GM12878 (cell line): ENCODE results near the gene MST1R. TPM values are rescaled to one million over a fixed set of nuclear protein-coding genes. Genes with fewer than 3 reads are reported as not detected.

Source experiments
- ATAC-seq: fragments of 200-7000 bp; cut with Tn5 transposase; 3 replicates; pipeline ENCODE4 v1.9.1; 2020; ENCODE audit warnings: mild to moderate bottlenecking, moderate library complexity
- BruUV-seq: library from RNA; stranded (reverse); fragments of 400-500 nt; replicated peaks from 2 replicates; lab custom pipeline; 2021; lab: Mats Ljungman, UMichigan
- CTCF ChIA-PET: fragments of 300-600 bp; sonication (Branson Sonifier 250); formaldehyde crosslinking; extraction: SDS; loops from one replicate; lab custom pipeline; 2021; ENCODE audit warnings: inconsistent platforms; lab: Yijun Ruan, JAX
- POLR2A ChIA-PET: fragments of 350-600 bp; formaldehyde crosslinking; extraction: SDS; loops from one replicate; lab custom pipeline; 2021; ENCODE audit warnings: inconsistent platforms; lab: Charles Lee
- RAD21 ChIA-PET: fragments of 300-600 bp; sonication (Branson Sonifier 250); formaldehyde crosslinking; loops from one replicate; lab custom pipeline; 2023; ENCODE audit warnings: antibody characterized with exemption; ENCODE audit not compliant: unreplicated experiment; lab: Charles Lee
- SMC1A ChIA-PET: fragments of 300-600 bp; sonication (Branson Sonifier 250); formaldehyde crosslinking; loops from one replicate; lab custom pipeline; 2023; ENCODE audit not compliant: unreplicated experiment, uncharacterized antibody; lab: Charles Lee
- DNase-seq: peaks from one replicate; pipeline ENCODE4 v3.0.0-alpha.2; 2011; ENCODE audit warnings: low read depth, low spot score
- FAIRE-seq: peaks from 3 replicates; lab custom pipeline; 2011; peaks lifted over from hg19 to GRCh38; lab: Jason Lieb, UNC
- H2AFZ ChIP-seq: 2 replicates; pipeline ENCODE4 v1.6.0; 2011; ENCODE audit warnings: low read depth, low read length, control low read depth; ENCODE audit not compliant: control insufficient read depth
- H3K27ac ChIP-seq: 2 replicates; pipeline ENCODE4 v1.5.1; 2011; ENCODE audit warnings: control low read depth; ENCODE audit not compliant: control insufficient read depth, insufficient read depth
- H3K27me3 ChIP-seq, 2 experiments: replicated peaks in 1 of 2; 2 replicates each; pipeline versions ENCODE4 v1.6.0 to v1.6.1; 2011; ENCODE audit warnings: low read length in 1 of 2; ENCODE audit not compliant: control insufficient read depth in 2 of 2, insufficient read depth in 2 of 2
- H3K36me3 ChIP-seq, 2 experiments: 2 replicates each; pipeline ENCODE4 v1.5.1; 2011; ENCODE audit warnings: low read length in 1 of 2; ENCODE audit not compliant: control insufficient read depth in 2 of 2, insufficient read depth in 2 of 2
- H3K4me1 ChIP-seq: 2 replicates; pipeline ENCODE4 v1.6.1; 2011; ENCODE audit warnings: mild to moderate bottlenecking, low read length, moderate library complexity, mixed read lengths; ENCODE audit not compliant: control insufficient read depth, insufficient read depth
- H3K4me2 ChIP-seq: 2 replicates; pipeline ENCODE4 v1.6.0; 2011; ENCODE audit warnings: control low read depth; ENCODE audit not compliant: control insufficient read depth, insufficient read depth
- H3K4me3 ChIP-seq: fragments of 200-600 bp; sonication (generic); 2 replicates; pipeline ENCODE4 v1.5.1; 2016
- H3K79me2 ChIP-seq: 2 replicates; pipeline ENCODE4 v1.6.0; 2011; ENCODE audit warnings: low read length; ENCODE audit not compliant: control insufficient read depth, insufficient read depth
- H3K9ac ChIP-seq: 2 replicates; pipeline ENCODE4 v1.8.0; 2011; ENCODE audit warnings: low read length, control low read depth, mixed read lengths; ENCODE audit not compliant: control insufficient read depth, insufficient read depth
- H3K9me3 ChIP-seq: replicated peaks from 3 replicates; pipeline ENCODE4 v1.5.1; 2011; ENCODE audit warnings: mild to moderate bottlenecking, low read length; ENCODE audit not compliant: control insufficient read depth, insufficient read depth
- H4K20me1 ChIP-seq: 2 replicates; pipeline ENCODE4 v1.6.0; 2011; ENCODE audit not compliant: control insufficient read depth, insufficient read depth
- ATF7 ChIP-seq: fragments of 450-650 bp; IDR thresholded peaks from 2 replicates; pipeline ENCODE4 v1.6.1; 2016; ENCODE audit warnings: low read depth, mild to moderate bottlenecking
- BHLHE40 ChIP-seq, 2 experiments: fragments of 450-650 bp in 1 of 2; IDR thresholded peaks; 2 replicates each; pipeline ENCODE4 v1.6.1; 2011 to 2017; ENCODE audit warnings: low read depth in 2 of 2, borderline replicate concordance in 1 of 2, improper control_type of control experiment in 1 of 2, low read length in 1 of 2, mild to moderate bottlenecking in 1 of 2
- CHD1 ChIP-seq: IDR thresholded peaks from 2 replicates; pipeline ENCODE4 v1.6.1; 2012; ENCODE audit warnings: low read depth, low read length, improper control_type of control experiment
- E2F8 ChIP-seq: fragments of 450-650 bp; IDR thresholded peaks from 2 replicates; pipeline ENCODE4 v1.6.1; 2018; ENCODE audit warnings: mild to moderate bottlenecking, low read depth, moderate library complexity; ENCODE audit not compliant: partially characterized antibody
- E4F1 ChIP-seq: fragments of 450-650 bp; IDR thresholded peaks from 2 replicates; pipeline ENCODE4 v1.6.1; 2018; ENCODE audit warnings: borderline replicate concordance, mild to moderate bottlenecking; ENCODE audit not compliant: partially characterized antibody
- IKZF1 ChIP-seq: fragments of 450-650 bp; conservative IDR thresholded peaks from 2 replicates; pipeline ENCODE4 v1.6.1; 2017; ENCODE audit warnings: antibody characterized with exemption, mild to moderate bottlenecking
- PBX3 ChIP-seq: IDR thresholded peaks from 2 replicates; pipeline ENCODE4 v1.6.1; 2011; ENCODE audit warnings: mild to moderate bottlenecking, low read depth, low read length, moderate library complexity; ENCODE audit not compliant: insufficient replicate concordance
- RUNX3 ChIP-seq: IDR thresholded peaks from 2 replicates; pipeline ENCODE4 v1.6.1; 2012; ENCODE audit warnings: low read length, inconsistent platforms
- SPI1 ChIP-seq: IDR thresholded peaks from 2 replicates; pipeline ENCODE4 v1.6.1; 2011; ENCODE audit warnings: low read depth, mild to moderate bottlenecking, low read length, moderate library complexity, borderline replicate concordance; ENCODE audit not compliant: insufficient read depth
- SUPT20H ChIP-seq: IDR thresholded peaks from 2 replicates; pipeline ENCODE4 v1.6.1; 2011; ENCODE audit warnings: low read depth, mild to moderate bottlenecking, low read length, moderate library complexity, borderline replicate concordance; ENCODE audit not compliant: control insufficient read depth
- TCF3 ChIP-seq: IDR thresholded peaks from 2 replicates; pipeline ENCODE4 v1.6.1; 2012; ENCODE audit warnings: low read depth, mild to moderate bottlenecking, low read length, borderline replicate concordance; ENCODE audit not compliant: insufficient read depth
- ZNF274 ChIP-seq: IDR thresholded peaks from one replicate; pipeline ENCODE4 v1.8.0; 2011; ENCODE audit not compliant: insufficient read length, insufficient read depth
- ZNF384 ChIP-seq: IDR thresholded peaks from 2 replicates; pipeline ENCODE4 v1.6.1; 2012; ENCODE audit warnings: low read depth, mild to moderate bottlenecking, low read length, improper control_type of control experiment, borderline replicate concordance
- WGBS: methylation state at CpG from one replicate; pipeline ENCODE4 v1.1.6; 2016; ENCODE audit warnings: low lambda C conversion rate; ENCODE audit not compliant: insufficient replicate concordance, insufficient coverage; ENCODE audit errors: missing lambda C conversion rate; 5-methylcytosine and 5-hydroxymethylcytosine counted together
- in situ Hi-C: fragments of 300-500 bp; cut with MboI; formaldehyde crosslinking; loops from 9 replicates; pipeline ENCODE4 v1.14.3; 2018; ENCODE audit warnings: mixed read lengths
- intact Hi-C: fragments of 100-400 bp; cut with micrococcal nuclease; formaldehyde crosslinking; loops from one replicate; pipeline ENCODE4 v1.14.2; 2022; ENCODE audit not compliant: unreplicated experiment
- polyA plus RNA-seq, 11 experiments: library from polyadenylated mRNA; depleted of rRNA in 4 of 11; unstranded in 6 of 11; stranded (reverse) in 5 of 11; fragments of >200 nt; fragmentation: Nextera tagmentation in 4 of 11; fragmentation: Illumina TruSeq in 1 of 11; extraction: Ambion mirVana in 4 of 11; extraction: Trizol in 1 of 11; gene quantifications; 1 replicate in 1 of 11; 2 replicates in 10 of 11; pipeline versions ENCODE4 v1.2.1 to v1.2.3, GENCODE V29; 2011 to 2016; ENCODE audit warnings: inconsistent platforms in 2 of 11, missing spikeins in 2 of 11, low read depth in 1 of 11
- total RNA-seq, 4 experiments: library from RNA; depleted of rRNA in 3 of 4; stranded (reverse); fragments of >200 nt in 3 of 4; fragmentation: Illumina TruSeq in 1 of 4; extraction: Trizol in 1 of 4; gene quantifications; 2 replicates each; pipeline versions ENCODE4 v1.2.1 to v1.2.3, GENCODE V29; 2013 to 2021

Gene MST1R
- total and polyA plus RNA-seq, 10 of the 15 experiments (the other 5 are each of a cell fraction or from before 2014, with no cell fraction given) = 0.40 to 5.6 (median 1.2) TPM

DNA sequence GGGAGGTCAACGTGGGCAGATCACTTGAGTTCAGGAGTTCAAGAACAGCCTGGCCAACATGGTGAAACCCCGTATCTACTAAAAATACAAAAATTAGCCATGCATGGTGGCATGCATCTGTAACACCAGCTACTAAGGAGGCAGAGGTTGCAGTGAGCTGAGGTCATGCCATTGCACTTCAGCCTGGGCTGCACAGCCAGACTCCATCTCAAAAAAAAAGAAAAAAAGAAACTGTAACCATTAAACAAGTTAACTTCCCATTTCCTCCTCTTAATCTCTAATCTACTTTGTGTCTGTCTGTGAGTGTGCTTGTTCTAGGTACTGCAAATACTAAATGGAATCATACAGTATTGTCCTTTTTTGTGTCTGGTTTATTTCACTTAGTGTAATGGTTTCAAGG is 39.0 kb upstream of the MST1R start (continued):
- TF ChIP-seq BHLHE40 (IDR thresholded peaks at IDR 0.05; ENCODE audit: borderline replicate concordance in 1 of 2, low read depth in 2 of 2, low read length in 1 of 2) (0 out of 4 replicates have a peak, but pooled peaks of 1 of the 2 experiments have one; percentile 4), IKZF1 (no peak), RUNX3 (0 out of 2 replicates have a peak, but pooled peaks have one; percentile 33), ZNF274 (no peak), ATF7 (0 out of 2 replicates have a peak, but pooled peaks have one; percentile 30), SPI1 (0 out of 2 replicates have a peak, but pooled peaks have one; percentile 14), SUPT20H (no peak)

DNA sequence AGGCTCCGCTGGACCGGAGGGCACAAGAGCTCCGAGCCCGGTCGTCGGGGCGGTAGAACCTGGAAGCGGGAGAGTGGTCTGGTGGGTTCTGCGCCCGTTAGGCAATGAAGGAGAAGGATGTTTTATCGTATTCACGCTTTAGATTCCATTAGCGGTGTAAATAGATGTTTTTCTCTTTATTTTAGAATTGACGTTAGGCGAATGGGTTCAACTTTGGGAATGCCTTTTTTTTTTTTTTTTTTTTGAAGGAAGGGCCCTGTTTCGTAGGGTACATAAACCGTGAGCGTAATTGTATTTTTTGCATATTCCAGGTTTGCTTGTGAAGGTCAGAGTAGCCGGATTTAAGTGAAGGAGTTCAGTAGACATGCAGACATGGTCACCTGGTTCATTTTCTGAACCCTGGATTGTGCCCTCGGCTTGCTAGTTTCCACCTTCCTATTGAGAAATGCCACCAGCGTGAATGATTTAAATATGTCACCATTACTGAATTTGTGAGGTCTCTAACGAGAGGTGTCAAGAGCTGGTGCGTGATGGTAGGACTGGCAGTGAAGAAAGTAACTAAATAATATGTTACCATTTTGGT is 37.1 kb upstream of the MST1R start:
- ATAC-seq (no peak), DNase-seq (no peak), FAIRE-seq (no peak)
- WGBS = 4% methylated on average over 21 of the region's 23 CpGs
- Histone ChIP-seq H3K27ac (peak overlapping the region; percentile 93), H2AFZ (peak overlapping the region; percentile 48), H3K4me3 (peak overlapping the region; percentile 97), H3K4me1 (peaks cover 5% of the 10 kb centered on the region; the same call in 1 of the 2 replicates), H3K9me3 (no peaks in the 10 kb centered on the region; the same call in 2 of the 3 replicates), H3K27me3 (no peaks in the 10 kb centered on the region), H3K9ac (peak overlapping the region; percentile 94), H3K79me2 (peaks cover 51% of the 10 kb centered on the region), H3K36me3 (no peaks in the 10 kb centered on the region), H4K20me1 (no peaks in the 10 kb centered on the region), H3K4me2 (peak overlapping the region; percentile 68)
- no peak for TF ChIP-seq E2F8
- no peak for TF ChIP-seq E4F1
- TF ChIP-seq ZNF384 = peak; percentile 19; the same call in 1 of the 2 replicates
- no peak for TF ChIP-seq PBX3
- TF ChIP-seq TCF3 = no peak
- no peak for TF ChIP-seq CHD1
- ChIA-PET SMC1A (interaction anchor here (1.3 to 2.0 kb wide), 3 partner anchors 10 to 127 kb away, joined by 4 to 7 read pairs (median 6); partner anchors contain the start of genes MON1A and UBA7), RAD21 (interaction anchor here (0.8 to 2.5 kb wide), 6 partner anchors 8 to 138 kb away, joined by 3 to 8 read pairs (median 4); partner anchors contain the start of genes INKA1 and MON1A), CTCF (interaction anchor here (0.7 to 1.6 kb wide), 5 partner anchors 7 to 152 kb away, joined by 3 to 5 read pairs (median 4); no protein-coding TSS in a partner anchor), POLR2A (interaction anchor here (0.6 to 4.5 kb wide), 4 partner anchors 10 to 149 kb away, joined by 3 to 38 read pairs (median 8); partner anchors contain the start of gene MON1A)
- BruUV-seq = TSS peak; percentile 81
- intact Hi-C loops (no loop called here), in situ Hi-C loops (no loop called here)
